T47D (cell line): ENCODE data around the gene CXCR6.

Experiments
- DNase-seq, 2 experiments: peaks; one replicate each; pipeline versions ENCODE4 v3.0.0 to v3.0.0-alpha.2; 2011 to 2012; ENCODE audit warnings: low read depth in 1 of 2, low spot score in 1 of 2
- JUND ChIP-seq: IDR thresholded peaks from 2 replicates; pipeline ENCODE4 v1.6.1; 2012; ENCODE audit warnings: low read depth
- in situ Hi-C: cut with HindIII; loops from 2 replicates; pipeline ENCODE4 v1.10.0; 2016; ENCODE audit warnings: low sequenced_read_pairs, low pct_unique_long_range_greater_than_20kb

The CXCR6 gene

DNA sequence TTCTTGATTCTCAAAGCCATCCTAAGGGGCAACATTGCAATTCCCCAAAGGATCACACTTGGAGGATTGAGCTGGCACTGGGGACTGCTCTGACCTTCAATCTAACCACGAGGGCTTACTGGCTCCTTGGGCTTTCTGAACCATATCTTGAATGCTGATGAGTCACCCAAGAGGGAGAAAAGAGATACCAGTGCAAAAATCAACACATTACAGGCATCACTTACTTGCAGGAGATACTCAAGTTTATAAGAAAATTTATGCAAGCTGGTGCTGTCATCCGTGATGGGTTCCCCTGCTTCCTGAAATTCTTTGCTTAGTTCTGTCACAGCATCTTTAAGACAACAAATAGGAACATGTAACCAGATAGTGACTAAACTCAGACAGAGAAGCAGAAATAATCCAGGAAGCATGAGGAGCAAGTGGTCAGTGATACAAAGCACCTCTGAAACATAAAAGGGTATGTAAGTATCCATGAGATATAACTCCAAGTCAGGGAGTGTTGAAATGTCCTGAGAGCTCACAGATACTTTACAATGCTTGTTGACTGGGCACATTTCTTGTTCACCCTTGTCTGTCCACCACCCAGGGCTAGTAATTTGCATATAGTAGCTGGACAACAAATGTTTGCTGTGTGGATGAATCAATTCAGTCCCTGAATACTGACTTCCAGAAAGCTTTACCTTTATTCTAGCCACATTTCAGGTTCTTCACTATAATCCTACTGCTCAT is 38.2 kb downstream of the CXCR6 start:
- in situ Hi-C loops, result no loop called here
- no peak for TF ChIP-seq JUND

GRCh38 chr3:45983770-45984169 is 40.5 kb downstream of the CXCR6 start:
- no peak for DNase-seq
- TF ChIP-seq JUND, result no peak
- in situ Hi-C loops, result no loop called here

More for the DNA sequence above, 38.2 kb downstream of the CXCR6 start:
- DNase-seq, result no peak

DNA sequence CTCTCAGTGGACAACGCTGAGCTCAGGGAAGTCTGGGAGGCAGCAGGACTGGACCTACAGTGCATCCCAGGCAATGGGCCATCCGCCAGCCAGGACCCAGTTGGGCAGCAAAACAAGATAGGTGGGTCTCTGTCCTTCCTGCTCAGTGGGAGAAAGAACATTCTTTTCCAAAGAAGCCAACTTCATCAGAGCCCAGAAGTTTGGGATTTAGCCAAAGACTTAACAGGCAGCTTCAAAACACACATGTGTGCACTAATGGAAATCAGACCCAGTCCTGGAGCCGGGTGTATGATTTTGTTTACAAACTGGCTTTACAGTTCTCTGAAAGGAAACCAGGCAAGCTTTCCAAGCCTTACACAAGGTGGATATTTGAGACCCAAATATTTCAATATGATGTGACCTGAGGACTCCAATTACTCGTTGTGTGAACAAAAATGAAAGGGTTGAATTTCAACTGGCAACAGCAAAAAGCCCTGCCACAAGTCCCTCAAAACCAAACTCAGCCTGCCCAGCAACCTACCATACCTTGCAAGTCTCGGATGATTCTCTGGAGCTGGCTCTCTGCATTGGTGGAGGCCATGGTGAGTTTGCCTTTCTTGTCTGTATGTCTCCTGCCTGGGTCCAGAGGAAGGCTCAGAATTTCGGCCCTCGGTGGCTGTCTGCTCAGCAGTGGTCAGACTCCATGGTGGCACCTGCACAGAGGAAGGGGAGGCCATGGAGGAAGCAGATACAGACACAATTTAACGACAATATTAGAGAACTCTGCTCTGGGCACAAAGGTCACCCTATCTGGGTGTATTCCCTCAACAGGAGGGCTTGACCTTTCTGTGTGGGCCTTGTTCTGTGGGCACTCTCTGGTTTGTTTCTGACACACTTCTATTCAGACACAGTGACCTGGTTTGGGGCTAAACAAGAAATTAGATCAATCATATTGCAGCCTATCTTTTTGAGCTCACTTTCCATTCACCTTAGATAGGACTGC is 41.4 kb downstream of the CXCR6 start:
- DNase-seq, result no peak
- no peak for TF ChIP-seq JUND
- in situ Hi-C loops, result no loop called here

- in situ Hi-C loops, result no loop called here
- TF ChIP-seq JUND, result no peak
- no peak for DNase-seq
Observed at GRCh38 chr3:45985532-45986302, 42.5 kb downstream of the CXCR6 start.

GRCh38 chr3:45986303-45986982 is 43.2 kb downstream of the CXCR6 start:
- DNase-seq, result peak in 1 of 2 experiments; percentile 69
- in situ Hi-C loops, result no loop called here
- no peak for TF ChIP-seq JUND

DNA sequence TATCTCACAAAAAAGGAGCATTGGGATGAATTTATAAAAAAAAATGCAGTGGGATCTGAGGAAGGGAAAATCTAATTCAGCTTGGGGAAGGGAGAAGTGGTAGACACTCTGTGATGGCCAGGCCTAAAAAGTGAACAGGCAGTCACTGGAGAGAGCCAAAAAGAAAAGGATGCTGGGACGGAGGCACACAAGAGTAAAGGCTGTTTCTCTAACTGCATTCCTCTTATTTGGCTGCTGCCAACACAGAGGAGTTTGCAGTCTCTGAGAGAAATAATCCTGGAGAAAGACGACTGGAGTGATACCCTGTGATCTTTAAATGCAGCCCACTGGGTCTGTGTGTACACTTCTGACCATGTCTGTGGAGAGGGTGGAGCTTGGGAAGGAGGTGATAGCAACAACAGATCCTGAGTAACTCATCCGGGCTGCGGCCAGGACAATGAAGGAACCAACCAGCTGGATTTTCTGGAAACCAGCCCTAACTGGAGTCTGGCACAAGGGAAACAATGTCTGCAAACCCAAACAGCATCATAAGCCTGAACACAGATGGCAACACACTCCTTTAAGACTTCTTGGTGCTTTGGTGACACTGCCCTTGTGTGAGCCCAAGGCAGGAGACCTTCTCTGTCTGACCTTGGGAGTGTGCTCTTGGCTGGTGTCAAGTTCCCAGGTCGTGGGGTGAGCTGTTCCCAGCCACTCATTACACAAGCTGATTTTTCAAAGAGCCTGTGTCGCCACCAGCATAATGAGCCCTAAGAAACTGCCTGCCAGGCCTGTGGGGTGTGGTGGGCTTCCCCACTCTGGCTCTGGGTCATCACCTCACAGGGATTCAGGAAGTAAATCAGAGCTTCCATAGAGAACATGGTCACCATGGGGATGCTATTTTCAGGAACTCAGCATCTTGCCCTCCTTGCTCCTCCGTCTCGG is 44.4 kb downstream of the CXCR6 start:
- TF ChIP-seq JUND, result no peak
- in situ Hi-C loops, result no loop called here
- DNase-seq, result no peak

DNA sequence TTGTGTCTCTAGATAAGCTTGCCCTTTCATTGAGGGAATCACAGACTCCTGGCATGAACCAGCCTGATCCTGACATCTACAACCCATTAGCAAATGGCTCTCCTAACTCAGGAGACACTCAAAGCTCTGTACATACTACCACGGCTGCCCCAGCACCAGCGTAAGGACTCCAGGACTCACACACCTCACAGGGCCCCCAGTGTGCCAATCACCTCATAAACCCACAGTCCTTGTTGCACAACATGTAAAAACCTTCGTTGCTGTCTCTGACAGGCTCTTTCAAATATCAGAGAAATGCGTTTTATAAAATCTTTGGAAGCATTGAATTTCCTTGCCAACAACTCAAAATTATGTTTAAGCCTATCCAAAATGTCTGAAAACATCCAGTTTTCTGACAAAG is 45.1 kb downstream of the CXCR6 start:
- no peak for DNase-seq
- TF ChIP-seq JUND, result no peak

GRCh38 chr3:45988804-45989203 is 45.5 kb downstream of the CXCR6 start:
- DNase-seq, result no peak
- no peak for TF ChIP-seq JUND
- in situ Hi-C loops, result no loop called here

More for the DNA sequence above, 45.1 kb downstream of the CXCR6 start:
- in situ Hi-C loops, result no loop called here

- TF ChIP-seq JUND, result no peak
- no peak for DNase-seq
- in situ Hi-C loops, result no loop called here
Observed at GRCh38 chr3:45990181-45990580, 46.9 kb downstream of the CXCR6 start.

- in situ Hi-C loops, result no loop called here
- no peak for TF ChIP-seq JUND
- DNase-seq, result no peak
Observed at GRCh38 chr3:45991341-45991740, 48.1 kb downstream of the CXCR6 start.

- TF ChIP-seq JUND, result no peak
- in situ Hi-C loops, result no loop called here
- no peak for DNase-seq
Observed at GRCh38 chr3:45992133-45992729, 49.0 kb downstream of the CXCR6 start.
